GM18909 (cell line): Measurements from ENCODE around the gene DNMT3A.

Experiments
- ATAC-seq: cut with Tn5 transposase; IDR thresholded peaks from one replicate; pipeline ENCODE4 v1.9.1; 2021; ENCODE audit warnings: mild to moderate bottlenecking; ENCODE audit not compliant: unreplicated experiment, poor library complexity

The DNMT3A gene

DNA sequence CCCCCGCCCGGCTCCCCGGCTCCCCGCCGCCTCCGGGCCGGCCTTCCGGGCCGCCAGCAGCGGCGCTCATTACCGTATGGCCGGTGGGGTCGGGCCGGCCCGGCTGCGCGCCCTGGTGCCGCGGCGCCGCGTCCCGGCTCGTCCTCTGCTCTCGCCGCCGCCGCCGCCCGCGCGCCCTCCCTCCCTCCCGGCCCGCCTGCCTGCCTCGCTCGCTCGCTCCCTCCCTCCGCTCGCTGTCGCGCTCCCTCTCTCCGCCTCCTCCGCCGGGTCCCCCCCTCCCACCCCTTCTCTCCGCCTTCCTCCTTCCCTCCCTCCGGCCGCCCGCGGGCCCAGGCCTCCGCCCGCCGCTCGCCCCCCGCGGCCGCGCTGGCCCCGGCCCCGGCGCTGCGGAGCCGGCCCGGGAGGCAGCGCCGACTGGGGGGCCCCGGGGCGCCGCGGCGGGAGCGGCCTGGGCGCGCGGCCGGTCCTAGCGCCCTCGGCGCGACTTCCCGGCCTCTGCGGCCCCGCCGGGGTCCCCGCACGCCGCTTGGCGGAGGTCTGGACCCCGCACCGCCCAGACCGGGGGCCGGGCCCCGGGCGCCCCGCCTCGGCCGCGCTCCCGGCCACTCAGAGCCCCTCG is at the start of gene DNMT3A:
Gene DNMT3A (minus strand): TSS at position 173 of the 619 bp plus-strand sequence. CDS start 27,941 bp downstream, outside the sequence.
- ATAC-seq, result peak; percentile 32

DNA sequence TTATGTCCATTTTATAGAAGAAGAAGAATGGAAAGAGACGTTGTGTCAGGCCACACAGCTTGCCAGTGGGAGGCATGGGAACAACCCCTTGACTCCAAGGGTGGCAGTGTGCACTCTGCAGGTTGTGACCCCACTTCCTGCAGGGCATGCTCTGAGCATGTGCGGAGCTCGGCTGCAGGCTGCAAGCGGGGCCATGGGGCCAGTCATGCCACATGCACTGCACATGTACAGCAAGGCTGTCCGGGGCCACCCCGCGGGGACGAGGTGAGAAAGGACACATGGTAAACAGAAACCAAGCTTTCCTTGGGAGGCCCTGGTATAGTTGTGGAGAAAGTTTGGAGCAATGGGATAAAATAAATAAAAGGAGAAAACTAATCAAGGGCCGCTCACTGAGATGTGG is 47.4 kb upstream of the DNMT3A start:
- no peak for ATAC-seq

- ATAC-seq, result no peak
Observed at GRCh38 chr2:25388491-25388890, 46.8 kb upstream of the DNMT3A start.

DNA sequence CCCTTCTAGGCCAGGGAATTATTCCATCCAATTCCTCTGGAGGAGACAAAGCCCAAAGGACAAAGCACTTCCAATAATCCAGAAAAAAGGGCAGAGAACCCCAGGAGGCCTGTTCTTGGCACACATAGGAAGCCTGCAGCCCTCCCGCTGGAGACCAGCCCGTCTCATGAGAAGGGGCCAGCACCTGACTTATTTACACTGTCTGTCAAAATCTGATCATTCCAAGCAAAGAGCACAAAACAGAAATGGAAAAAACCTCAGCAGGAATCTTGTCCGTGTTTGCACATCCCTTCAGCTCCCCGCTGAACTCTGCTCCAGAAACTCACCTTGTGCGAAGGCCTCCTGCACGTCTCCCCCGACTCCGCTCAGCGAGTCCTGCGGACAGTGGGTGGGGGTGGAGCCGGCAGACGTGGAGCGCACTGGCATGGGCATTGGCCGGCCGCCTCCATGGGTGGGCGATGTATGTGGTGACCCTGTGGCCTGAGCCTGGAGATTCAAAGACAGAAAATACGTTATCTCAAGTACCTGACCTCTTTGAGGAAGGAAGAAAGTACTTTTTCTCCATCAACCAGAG is 46.2 kb upstream of the DNMT3A start:
- ATAC-seq, result no peak

DNA sequence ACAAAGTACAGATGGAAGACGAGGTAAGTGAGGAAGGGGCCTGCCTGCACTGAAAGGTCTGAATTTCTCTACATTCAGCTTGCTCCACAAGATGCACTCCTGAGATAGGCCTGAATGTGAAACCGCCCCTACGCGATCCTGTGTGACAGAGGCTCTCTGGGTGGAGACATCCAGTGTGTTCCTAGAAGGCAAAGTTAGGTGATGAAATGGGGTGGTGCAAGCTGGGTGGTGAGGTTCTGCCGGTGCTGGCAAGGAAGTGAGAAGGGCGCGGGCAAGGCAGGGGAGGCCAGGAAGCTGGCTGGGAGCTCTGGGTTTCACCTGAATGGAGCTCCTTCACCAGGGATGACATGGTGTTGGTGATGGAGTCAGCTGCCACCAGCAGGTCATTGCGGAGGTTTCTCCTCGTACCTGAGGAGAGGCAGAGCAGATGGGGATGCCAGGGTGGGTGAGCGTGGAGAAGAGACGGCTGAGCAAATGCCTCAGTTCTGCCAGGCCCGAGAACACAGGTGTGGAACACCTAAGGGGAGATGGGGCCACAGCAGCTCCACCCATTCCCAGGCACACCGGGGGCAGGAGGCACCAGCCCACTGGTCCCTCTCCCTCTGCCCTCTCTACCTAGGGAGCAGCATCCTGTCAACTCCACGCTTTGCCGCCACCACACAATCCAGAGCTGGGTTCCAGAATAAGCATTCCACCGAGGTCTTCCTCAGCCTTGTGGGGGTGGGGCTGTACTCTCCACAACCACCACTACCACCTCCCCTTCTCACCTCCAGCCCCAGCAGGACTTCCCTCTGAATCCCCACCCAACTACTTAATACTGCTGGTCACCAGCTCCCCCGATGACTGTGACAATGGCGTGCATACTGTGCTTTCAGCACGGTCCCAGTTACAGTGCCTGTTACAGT is 45.5 kb upstream of the DNMT3A start:
- no peak for ATAC-seq

DNA sequence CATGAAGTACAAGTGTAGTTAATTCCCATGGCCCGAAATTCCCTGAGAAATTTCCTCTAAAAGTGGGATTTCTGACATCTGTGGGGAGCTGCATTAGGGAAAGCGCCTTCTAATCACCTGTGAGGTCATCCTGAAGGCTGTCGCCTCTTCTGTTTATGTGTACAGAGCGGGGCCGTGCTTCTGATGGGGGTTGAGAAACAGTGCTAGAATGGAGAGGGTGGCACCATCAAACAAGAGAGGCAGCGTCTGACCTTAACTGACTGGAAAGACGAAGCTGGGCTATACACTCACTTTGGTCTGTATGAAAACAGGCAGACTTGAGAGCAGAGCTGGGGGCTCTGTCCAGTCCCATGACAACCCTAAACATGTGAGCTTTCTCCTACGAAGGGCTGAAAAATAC is 44.2 kb upstream of the DNMT3A start:
- no peak for ATAC-seq

GRCh38 chr2:25383806-25384205 is 42.1 kb upstream of the DNMT3A start:
- no peak for ATAC-seq

GRCh38 chr2:25381502-25381901 is 39.8 kb upstream of the DNMT3A start:
- no peak for ATAC-seq

DNA sequence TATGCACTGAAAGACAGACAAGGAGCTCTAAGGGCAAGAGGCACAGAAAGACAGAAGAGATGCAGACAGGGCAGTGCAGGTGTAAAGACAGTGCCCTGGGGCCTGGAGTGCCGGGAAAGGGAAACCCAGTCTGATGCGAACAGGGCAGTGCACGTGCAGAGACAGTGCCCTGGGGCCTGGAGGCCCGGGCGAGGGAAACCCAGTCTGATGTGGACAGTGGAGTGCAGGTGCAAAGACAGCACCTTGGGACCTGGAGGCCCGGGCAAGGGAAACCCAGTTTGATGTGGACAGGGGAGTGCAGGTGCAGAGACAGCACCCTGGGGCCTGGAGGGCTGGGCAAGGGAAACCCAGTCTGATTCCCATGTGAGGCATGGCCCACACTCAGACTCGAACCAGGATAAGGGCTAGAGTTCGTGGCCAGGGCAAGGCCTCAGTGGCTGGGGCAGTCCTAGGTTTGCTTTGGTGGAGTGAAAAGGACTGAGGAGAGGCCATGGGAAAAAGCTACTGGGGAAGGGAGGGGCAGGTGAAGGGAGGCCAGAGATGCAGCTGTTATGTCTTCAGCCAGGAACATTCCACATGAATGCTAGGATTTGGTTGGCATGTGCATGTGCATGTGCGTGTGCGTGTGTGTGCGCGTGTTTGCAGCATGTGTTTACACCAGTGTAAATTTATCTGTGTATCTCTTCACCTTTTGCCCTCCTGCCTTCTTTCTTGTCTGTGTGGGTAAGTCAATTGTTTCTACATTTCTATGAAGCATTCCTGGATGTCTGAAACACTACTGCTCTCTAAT is 39.1 kb upstream of the DNMT3A start:
- ATAC-seq, result no peak

GRCh38 chr2:25380023-25380422 is 38.3 kb upstream of the DNMT3A start:
- no peak for ATAC-seq

DNA sequence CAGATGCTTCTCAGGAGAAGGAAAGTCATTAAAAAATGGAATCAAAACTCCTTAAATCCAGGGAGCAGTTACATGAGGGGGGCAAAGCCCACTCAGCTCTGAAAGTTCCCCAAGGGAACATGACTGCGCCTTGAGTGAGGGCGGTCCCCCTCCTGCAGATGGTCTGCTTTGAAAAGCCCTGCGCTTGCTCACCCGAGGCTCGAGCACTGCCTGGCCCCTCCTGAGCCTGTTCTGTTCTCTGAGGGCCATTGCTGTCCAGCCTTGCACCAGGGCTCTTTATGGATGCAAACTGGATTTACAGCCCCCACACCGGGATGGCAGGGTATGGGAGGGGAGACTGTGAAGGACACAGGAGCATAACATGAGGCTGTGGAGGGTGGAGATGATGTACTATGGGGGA is 37.8 kb upstream of the DNMT3A start:
- ATAC-seq, result no peak

DNA sequence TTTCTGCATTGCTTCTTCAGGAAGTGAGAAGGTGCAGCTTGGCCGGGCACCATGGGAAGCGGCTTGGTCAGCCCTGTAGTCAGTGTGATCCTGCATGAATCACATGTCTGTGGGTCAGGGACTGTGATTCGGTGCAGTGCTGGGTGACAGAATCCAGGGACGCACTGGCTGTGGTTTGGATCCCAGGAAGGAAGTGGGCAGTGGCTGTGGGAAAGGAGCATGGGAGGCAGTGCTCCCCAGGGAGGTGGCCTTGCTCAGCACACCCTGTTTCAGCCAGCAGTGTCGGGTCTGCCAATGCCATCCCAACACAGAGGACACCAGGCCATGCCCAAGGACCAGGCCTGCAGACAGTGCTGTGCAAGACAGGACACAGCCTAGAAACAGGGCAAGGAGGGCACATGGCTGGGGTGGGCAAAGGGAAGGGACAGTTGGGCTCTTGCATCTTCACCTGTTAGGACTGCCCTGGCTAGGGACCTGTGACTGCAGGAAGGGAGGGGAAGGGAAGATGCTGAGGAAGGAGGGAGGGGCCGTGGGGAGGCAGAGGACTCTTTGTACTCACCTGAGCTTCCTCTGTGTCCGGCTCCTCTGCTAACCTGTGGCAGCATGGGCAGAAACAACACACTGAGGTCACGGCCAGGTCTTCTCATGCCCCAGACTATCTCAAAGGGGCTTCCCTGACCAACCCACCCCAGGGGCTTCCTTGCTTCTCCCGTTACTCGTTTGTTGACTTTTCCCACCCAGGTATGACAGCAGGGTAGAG is 37.2 kb upstream of the DNMT3A start:
- no peak for ATAC-seq

DNA sequence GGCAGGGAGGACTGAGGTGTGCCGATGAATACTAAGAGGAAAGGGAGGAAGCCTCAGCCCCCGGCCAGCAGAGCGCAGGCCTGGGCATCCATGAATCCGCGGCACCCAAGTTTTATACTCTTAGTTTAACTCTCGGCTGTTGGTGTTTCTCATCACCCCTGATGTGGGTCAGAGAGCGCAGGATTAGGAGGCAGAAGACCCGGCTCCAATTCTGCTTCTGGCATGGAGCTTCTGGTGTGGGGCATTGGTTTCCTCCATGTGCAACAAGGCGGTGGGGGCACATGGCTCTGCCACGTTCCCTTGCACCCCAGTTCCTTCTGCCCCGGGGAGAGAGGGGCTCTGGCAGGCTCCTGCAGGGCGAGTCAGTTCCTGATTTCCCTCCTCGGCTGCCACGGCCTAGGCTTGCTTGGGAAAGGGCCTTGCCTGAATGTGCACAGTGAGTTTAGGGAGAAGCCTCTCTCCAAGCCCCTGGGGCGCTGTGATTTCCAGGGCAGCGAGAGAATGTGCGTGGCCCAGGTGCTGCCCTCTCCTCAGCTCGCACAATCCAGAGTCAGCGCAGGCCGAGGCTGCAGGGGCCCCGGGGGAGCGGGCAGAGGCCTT is 36.2 kb upstream of the DNMT3A start:
- ATAC-seq, result no peak

DNA sequence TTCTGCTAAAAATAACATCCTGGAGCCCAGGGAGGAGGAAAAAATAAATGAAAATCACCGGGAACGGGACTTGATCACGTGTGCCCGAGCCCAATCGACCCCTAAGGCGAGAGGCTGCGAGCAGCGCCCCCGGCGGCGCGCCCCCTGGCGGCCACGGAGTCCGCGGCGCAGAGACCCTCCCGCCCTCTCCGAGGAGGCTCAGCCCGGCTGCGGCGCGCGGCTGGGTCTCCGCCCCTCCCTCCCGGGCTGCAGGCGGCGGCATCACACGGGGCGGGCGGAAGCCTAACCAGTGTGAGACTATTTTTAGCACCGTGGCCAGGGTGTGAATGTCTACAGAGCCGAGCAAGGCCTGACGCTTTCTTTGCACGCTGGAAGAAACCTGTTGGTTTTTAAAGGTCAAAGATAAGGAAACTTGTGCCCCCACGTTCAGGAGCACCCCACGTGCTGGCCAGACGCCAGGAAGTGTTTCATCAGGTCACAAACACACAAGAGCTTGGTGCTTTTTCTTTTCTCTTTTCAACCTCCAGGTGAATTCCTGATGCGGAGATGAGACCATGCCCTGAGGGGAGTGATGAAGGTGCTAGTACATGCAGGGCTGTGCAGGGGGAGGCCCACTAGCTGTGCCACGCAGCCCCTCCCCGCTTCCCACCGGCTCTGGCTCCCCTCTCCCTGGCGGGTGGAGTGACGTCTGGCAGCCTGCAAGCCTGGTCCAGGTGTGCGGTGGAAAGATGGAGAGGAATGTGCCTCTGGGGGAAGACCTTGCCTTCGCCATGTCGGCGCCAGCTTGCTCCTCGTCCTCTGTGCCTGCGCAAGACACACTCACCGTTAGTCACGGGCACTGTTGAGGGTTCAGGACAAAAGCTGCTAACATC is 35.3 kb upstream of the DNMT3A start:
- ATAC-seq, result peak; percentile 93

DNA sequence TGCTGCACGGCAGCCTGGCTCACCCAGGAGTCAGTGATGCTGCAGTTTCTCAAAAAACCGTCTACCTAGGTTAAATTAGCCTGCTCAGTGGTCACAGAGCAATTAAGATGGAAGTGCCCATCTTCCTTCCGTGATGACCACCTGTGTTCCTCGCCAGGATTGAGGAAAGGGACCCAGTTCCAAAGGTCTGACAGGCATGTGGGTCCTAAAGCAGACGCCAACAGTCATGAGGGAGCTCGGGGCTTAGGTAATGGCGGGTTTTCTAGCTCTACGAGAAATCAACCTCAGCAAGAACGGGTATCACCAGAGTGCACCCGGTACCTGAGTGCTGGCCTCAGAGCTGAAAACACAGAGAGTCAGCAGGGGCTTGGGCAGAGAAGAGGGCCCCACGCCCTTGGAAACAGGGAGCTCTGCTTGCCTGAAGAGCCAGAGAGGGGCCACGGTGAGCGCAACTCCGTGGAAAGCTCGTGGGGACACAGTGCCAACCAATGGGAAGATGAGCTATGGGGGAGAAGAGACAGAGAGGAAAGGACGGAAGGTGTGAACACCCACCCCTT is 34.3 kb upstream of the DNMT3A start:
- ATAC-seq, result no peak

- no peak for ATAC-seq
Observed at GRCh38 chr2:25375371-25375988, 33.8 kb upstream of the DNMT3A start.

DNA sequence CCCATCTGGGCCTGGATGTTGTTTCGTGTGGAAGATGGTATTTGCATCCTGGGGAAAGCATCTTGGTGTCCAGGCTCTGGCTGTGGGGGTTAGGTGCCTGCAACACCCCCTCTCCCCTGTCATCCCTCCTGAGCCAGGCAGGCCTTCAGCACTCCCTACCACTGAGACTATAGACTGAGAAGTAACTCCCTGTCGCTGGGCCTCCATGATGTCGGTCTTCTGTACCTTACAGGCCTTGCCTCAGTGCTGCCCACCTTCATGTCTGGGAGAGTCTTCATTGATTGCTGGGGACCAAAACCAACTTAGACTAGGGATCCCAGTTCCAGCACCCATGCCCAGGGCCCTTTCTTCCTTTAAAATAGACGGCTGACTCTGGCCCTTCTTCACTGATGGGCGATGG is 33.1 kb upstream of the DNMT3A start:
- ATAC-seq, result no peak

- ATAC-seq, result no peak
Observed at GRCh38 chr2:25374411-25374810, 32.7 kb upstream of the DNMT3A start.
